Left ventricle myocardium superior (tissue), 1 donor: Measurements from ENCODE around the gene MAGEA4. TPM values are rescaled to one million over a fixed set of nuclear protein-coding genes. Genes with fewer than 3 reads are reported as not detected.
A peak's percentile ranks its signal among the peaks of the same experiment; 100 is the strongest.

ENCODE experiments used
- ATAC-seq: fragments of 200-7000 bp; cut with Tn5 transposase; one replicate; pipeline ENCODE4 v1.9.1; 2020; ENCODE audit warnings: mild to moderate bottlenecking, moderate library complexity
- DNase-seq: peaks from one replicate; pipeline ENCODE4 v3.0.0-alpha.2; 2020
- intact Hi-C: fragments of 100-400 bp; cut with micrococcal nuclease; formaldehyde crosslinking; loops from one replicate; pipeline ENCODE4 v1.11.0; 2022
- microRNA-seq: library from miRNA; unstranded; fragments of <30 nt; microRNA quantifications from one replicate; pipeline ENCODE4 v1.2.0, GENCODE V29; 2020; ENCODE audit warnings: borderline number of aligned reads
- total RNA-seq: library from RNA; stranded (reverse); fragmentation: NEBNext Ultra II Directional; extraction: Animal tissue kit (Norgen Biotek cat#: 25700); gene quantifications from one replicate; pipeline ENCODE4 v1.2.1, GENCODE V29; 2021
- donor health status: DM: no; HTN: yes; CAD: no; lungs with severe emphysema.

The MAGEA4 gene
- total RNA-seq, 1 donor from 2014 or later = not detected

- DNase-seq (no peak), ATAC-seq (no peak)
- intact Hi-C loops = no loop called here
Measured at GRCh38 chrX:151921292-151921691, 8.6 kb downstream of the MAGEA4 start.

- ATAC-seq = no peak
- intact Hi-C loops = no loop called here
- DNase-seq = no peak
Measured at GRCh38 chrX:151921866-151922265, 9.2 kb downstream of the MAGEA4 start.

- intact Hi-C loops = no loop called here
- no peak for ATAC-seq
Measured at GRCh38 chrX:151922692-151923091, 10.0 kb downstream of the MAGEA4 start.

GRCh38 chrX:151923648-151924047, 11.0 kb downstream of the MAGEA4 start:
- intact Hi-C loops = no loop called here
- no peak for ATAC-seq
- DNase-seq = no peak

More at GRCh38 chrX:151922692-151923091, 10.0 kb downstream of the MAGEA4 start:
- DNase-seq = no peak

GRCh38 chrX:151929126-151929525, 16.4 kb downstream of the MAGEA4 start:
- ATAC-seq (no peak), DNase-seq (no peak)
- intact Hi-C loops = no loop called here

GRCh38 chrX:151935358-151935757, 22.7 kb downstream of the MAGEA4 start:
- no peak for DNase-seq
- ATAC-seq = no peak
- intact Hi-C loops = no loop called here

GRCh38 chrX:151938172-151938571, 25.5 kb downstream of the MAGEA4 start:
- no peak for ATAC-seq
- intact Hi-C loops = no loop called here
- DNase-seq = no peak

GRCh38 chrX:151954730-151955129, 42.0 kb downstream of the MAGEA4 start:
- DNase-seq = no peak
- intact Hi-C loops = no loop called here
- ATAC-seq = no peak

- DNase-seq (no peak), ATAC-seq (no peak)
- intact Hi-C loops = no loop called here
Measured at GRCh38 chrX:151958101-151958500, 45.4 kb downstream of the MAGEA4 start.

GRCh38 chrX:151962034-151962433, 49.3 kb downstream of the MAGEA4 start:
- no peak for DNase-seq
- ATAC-seq = peak; percentile 68
- intact Hi-C loops = no loop called here

- no peak for ATAC-seq
- no peak for DNase-seq
- intact Hi-C loops = no loop called here
Measured at GRCh38 chrX:151966236-151966635, 53.5 kb downstream of the MAGEA4 start.

GRCh38 chrX:151970027-151970426, 57.3 kb downstream of the MAGEA4 start:
- ATAC-seq = no peak
- intact Hi-C loops = no loop called here
- DNase-seq = no peak

GRCh38 chrX:151970661-151971060, 58.0 kb downstream of the MAGEA4 start:
- intact Hi-C loops = no loop called here
- ATAC-seq (peak; percentile 73), DNase-seq (peak; percentile 80)

GRCh38 chrX:151973060-151973661, 60.5 kb downstream of the MAGEA4 start:
- ATAC-seq = no peak
- intact Hi-C loops = no loop called here
- no peak for DNase-seq

- intact Hi-C loops = no loop called here
- peak; percentile 43 for ATAC-seq
- peak; percentile 65 for DNase-seq
Measured at GRCh38 chrX:151973851-151974335, 61.2 kb downstream of the MAGEA4 start.

Small RNA genes lying within 50 kb of the gene (microRNA-seq; reads per million reads assigned to microRNA genes)
- gene MIR224 = 349 reads per million, percentile 62 among the genes with 10 or more reads in this experiment
- gene MIR452 = 173 reads per million, percentile 49 among the genes with 10 or more reads in this experiment

Other genes with a start within 250 kb of the MAGEA4 start
- 1.7 TPM for gene PRRG3, start 217.4 kb upstream of the MAGEA4 start, total RNA-seq
- not detected for gene FATE1, start 196.9 kb upstream of the MAGEA4 start, total RNA-seq
- not detected for gene CNGA2, start 178.1 kb upstream of the MAGEA4 start, total RNA-seq
- gene GABRE, start 61.8 kb downstream of the MAGEA4 start, total RNA-seq = 22.9 TPM
- not detected for gene MAGEA10, start 225.7 kb downstream of the MAGEA4 start, total RNA-seq